22Rv1 (cell line): ENCODE measurements around the gene COL24A1.
"Not testable (repeated sequence)": the region's sequence is repeated elsewhere in the genome, so short reads cannot be mapped to it uniquely, and the experiment has no call there.

Source experiments
- H3K27ac ChIP-seq: fragments of 450-650 bp; 2 replicates; pipeline ENCODE4 v1.5.1; 2017
- CTCF ChIP-seq: fragments of 450-650 bp; IDR thresholded peaks from 2 replicates; pipeline ENCODE4 v1.5.1; 2017; ENCODE audit warnings: mild to moderate bottlenecking
- ZFX ChIP-seq: fragments of 450-650 bp; IDR thresholded peaks from 2 replicates; pipeline ENCODE4 v1.6.1; 2017; ENCODE audit warnings: antibody characterized with exemption, borderline replicate concordance

The COL24A1 gene

GRCh38 chr1:85748120-85748519, 408.5 kb downstream of the COL24A1 start:
- no peak overlapping the region for H3K27ac ChIP-seq
- TF ChIP-seq CTCF (no peak), ZFX (no peak)

- H3K27ac ChIP-seq = no peak overlapping the region
- TF ChIP-seq CTCF (peak; percentile 18; the same call in 1 of the 2 replicates), ZFX (no peak)
Observed at GRCh38 chr1:85746777-85747176, 409.8 kb downstream of the COL24A1 start.

GRCh38 chr1:85743814-85744213, 412.8 kb downstream of the COL24A1 start:
- no peak overlapping the region for H3K27ac ChIP-seq
- TF ChIP-seq CTCF (no peak), ZFX (no peak)

DNA sequence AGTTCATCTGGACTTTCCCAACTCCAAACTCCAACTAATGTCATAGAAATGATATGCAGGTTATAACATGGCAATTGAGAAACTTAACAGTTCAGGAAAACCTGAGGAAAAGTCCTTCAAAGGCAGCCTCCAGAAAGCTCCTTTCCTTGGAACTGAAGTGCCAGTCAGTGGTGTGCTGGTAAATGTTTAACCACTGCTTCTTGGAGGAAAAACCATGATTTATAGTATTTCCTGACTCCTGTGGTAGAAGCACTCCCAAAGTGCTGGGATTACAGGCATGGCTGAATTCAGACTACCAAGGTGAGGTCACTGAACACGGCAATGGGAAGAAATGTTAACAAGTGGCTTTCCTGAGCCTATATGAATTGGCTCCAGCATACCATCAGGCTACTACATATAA, 421.6 kb downstream of the COL24A1 start:
- TF ChIP-seq CTCF (no peak), ZFX (no peak)
- no peak overlapping the region for H3K27ac ChIP-seq

DNA sequence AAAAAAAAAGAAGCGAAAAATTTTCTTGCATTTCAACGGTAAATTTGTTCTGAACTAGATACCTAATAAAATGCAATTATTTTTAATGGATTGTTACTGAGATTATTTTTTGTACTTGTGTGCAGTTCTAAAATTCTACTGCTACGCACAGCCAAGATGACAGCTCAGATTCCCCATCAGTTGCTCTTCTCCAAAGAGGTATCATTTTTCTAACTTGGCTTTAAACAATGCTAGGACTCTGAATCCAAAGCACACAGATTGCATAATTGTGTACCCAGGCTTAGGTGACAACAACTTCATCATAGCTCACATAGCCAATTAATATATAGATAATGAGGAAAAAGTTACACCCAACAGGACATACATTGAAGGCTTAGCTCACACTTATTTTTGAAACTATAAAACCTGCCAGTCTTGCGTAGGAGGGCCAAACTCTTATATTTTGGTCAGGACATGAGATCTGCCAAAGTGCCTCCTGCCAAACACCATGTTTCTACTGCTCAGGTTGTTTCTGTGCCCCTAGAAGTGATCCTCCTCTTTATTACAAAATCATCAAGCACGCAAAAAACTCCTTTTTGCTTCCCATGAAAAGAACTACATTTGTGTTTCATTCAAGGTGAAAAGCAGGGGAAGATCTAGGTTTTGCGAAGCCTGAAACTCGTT, 437.8 kb downstream of the COL24A1 start:
- H3K27ac ChIP-seq = no peak overlapping the region
- TF ChIP-seq ZFX = no peak
- TF ChIP-seq CTCF = no peak

GRCh38 chr1:85714418-85715114, 442.0 kb downstream of the COL24A1 start:
- not testable (repeated sequence) for H3K27ac ChIP-seq

DNA sequence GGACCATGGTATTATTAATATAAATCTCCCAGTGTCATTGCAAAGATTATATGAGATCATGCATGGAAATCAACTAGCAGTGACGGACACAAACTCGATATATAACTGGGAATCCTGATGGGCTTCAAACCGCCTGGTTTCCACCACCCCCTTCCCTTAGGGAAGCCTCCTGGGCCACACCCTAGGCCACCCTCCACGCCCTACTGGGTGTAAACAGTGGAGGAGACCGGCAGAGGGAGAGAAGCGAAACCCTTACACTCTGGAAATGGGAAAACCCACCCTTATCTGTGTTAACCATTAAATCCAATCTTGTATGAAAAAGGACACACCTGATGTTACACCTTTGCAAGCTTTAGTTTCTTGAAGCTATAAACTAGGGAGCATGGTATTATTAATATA, 447.7 kb downstream of the COL24A1 start:
- peak overlapping the region; percentile 84 for H3K27ac ChIP-seq
- no peak for TF ChIP-seq ZFX
- TF ChIP-seq CTCF = no peak; the same call in 1 of the 2 replicates
